ENCODE measurements around the gene SLC10A7.

- TF ChIP-seq CTCF (IDR thresholded peaks at IDR 0.05) (no peak), POLR2AphosphoS5 (IDR thresholded peaks at IDR 0.05) (no peak), POLR2A (IDR thresholded peaks at IDR 0.05) (no peak)
Measured at GRCh38 chr4:146311238-146311970, 210.3 kb downstream of the SLC10A7 start.
